Transverse colon (tissue), 4 donors: ENCODE results near the gene ZSCAN22. TPM values are rescaled to one million over a fixed set of nuclear protein-coding genes. Genes with fewer than 3 reads are reported as not detected.
A peak's percentile ranks its signal among the peaks of the same experiment; 100 is the strongest.

ENCODE experiments used
- DNase-seq: peaks from one replicate; pipeline ENCODE4 v3.0.0-alpha.2; 2019
- H3K27ac ChIP-seq, 4 donors: fragments of 200-600 bp; sonication (generic); 2 replicates each; pipeline ENCODE4 v1.5.1; 2016 to 2018; ENCODE audit warnings: inconsistent platforms in 4 of 4
- H3K27me3 ChIP-seq: fragments of 200-600 bp; sonication (generic); 2 replicates; pipeline ENCODE4 v1.5.1; 2017; ENCODE audit warnings: inconsistent platforms
- H3K36me3 ChIP-seq, 4 donors: fragments of 200-600 bp; sonication (generic); 2 replicates each; pipeline ENCODE4 v1.5.1; 2017 to 2019; ENCODE audit warnings: inconsistent platforms in 4 of 4
- H3K4me1 ChIP-seq, 4 donors: fragments of 200-600 bp; sonication (generic); 2 replicates each; pipeline ENCODE4 v1.5.1; 2017 to 2020; ENCODE audit warnings: inconsistent platforms in 4 of 4
- H3K4me3 ChIP-seq, 4 donors: fragments of 200-600 bp; sonication (generic); 1 replicate in 1 of 4; 2 replicates in 3 of 4; pipeline versions ENCODE4 v1.5.1 to v1.6.1; 2017 to 2019; ENCODE audit warnings: inconsistent platforms in 4 of 4
- H3K9me3 ChIP-seq, 2 donors: fragments of 200-600 bp; sonication (generic); 2 replicates each; pipeline ENCODE4 v1.5.1; 2017 to 2019; ENCODE audit warnings: inconsistent platforms in 2 of 2
- CTCF ChIP-seq, 5 experiments: fragments of 200-600 bp in 3 of 5; fragments of 450-650 bp in 2 of 5; sonication (generic) in 3 of 5; IDR thresholded peaks; 1 replicate in 2 of 5; 2 replicates in 3 of 5; pipeline ENCODE4 v1.5.1; 2016 to 2017; ENCODE audit warnings: antibody characterized with exemption in 5 of 5, inconsistent platforms in 3 of 5, mild to moderate bottlenecking in 2 of 5, moderate library complexity in 1 of 5
- EP300 ChIP-seq: sonication (generic); formaldehyde crosslinking; IDR thresholded peaks from one replicate; pipeline ENCODE4 v1.6.1; 2017; ENCODE audit warnings: antibody characterized with exemption, low read depth
- POLR2A ChIP-seq: fragments of 450-650 bp; IDR thresholded peaks from one replicate; pipeline ENCODE4 v1.6.1; 2016; ENCODE audit warnings: antibody characterized with exemption, mild to moderate bottlenecking, moderate library complexity
- POLR2AphosphoS5 ChIP-seq, 3 donors: sonication (generic); formaldehyde crosslinking; IDR thresholded peaks; one replicate each; pipeline ENCODE4 v1.6.1; 2016; ENCODE audit warnings: antibody characterized with exemption in 3 of 3
- WGBS, 2 donors: methylation state at CpG; one replicate each; pipeline ENCODE4 v1.1.5; 2018; ENCODE audit warnings: low coverage in 1 of 2; 5-methylcytosine and 5-hydroxymethylcytosine counted together
- in situ Hi-C, 4 donors: fragments of 200-750 bp; cut with MboI; loops; one replicate each; pipeline versions ENCODE4 v1.15.0 to v1.15.1; 2017; ENCODE audit warnings: low sequenced_read_pairs in 3 of 4, low pct_ligation_motif_present in 1 of 4, low pct_unique_long_range_greater_than_20kb in 1 of 4
- intact Hi-C: fragments of 100-400 bp; cut with DNase I; formaldehyde crosslinking; loops from one replicate; pipeline ENCODE4 v1.15.1; 2023; ENCODE audit warnings: low total_unique reads
- total RNA-seq, 4 donors: library from RNA; depleted of rRNA; stranded (reverse); fragments of >200 nt; gene quantifications; one replicate each; pipeline ENCODE4 v1.1.0, GENCODE V29; 2016

Gene ZSCAN22
- total RNA-seq, 4 donors from 2014 or later = 3.0 to 11.6 (median 3.3) TPM

GRCh38 chr19:58385313-58385890 is 58.6 kb downstream of the ZSCAN22 start:
- H3K9me3 ChIP-seq = no peaks in the 10 kb centered on the region
- peaks cover 17 to 41% (median 30%) of the 10 kb centered on the region in 4 donors for H3K4me1 ChIP-seq
- intact Hi-C loops = no loop called here
- no peaks in the 10 kb centered on the region for H3K27me3 ChIP-seq
- peak overlapping the region in 2 of 4 donors; percentile 64 to 80 for H3K4me3 ChIP-seq
- WGBS, 2 donors = 78% methylated on average over 9 of the region's 9 CpGs; no CpG with 5 or more reads in 1 of the 2 donors
- in situ Hi-C loops = no loop called here
- TF ChIP-seq POLR2AphosphoS5 (IDR thresholded peaks at IDR 0.05) (no peak), EP300 (no peak), CTCF (IDR thresholded peaks at IDR 0.05) (no peak), POLR2A (no peak)
- DNase-seq = no peak
- peak overlapping the region; percentile 99 for H3K27ac ChIP-seq
- H3K36me3 ChIP-seq = peaks cover 0 to 6% (median 2%) of the 10 kb centered on the region in 4 donors

- peak overlapping the region; percentile 46 to 80 (median 68) for H3K4me3 ChIP-seq
- intact Hi-C loops = loop anchor here (2.0 kb wide), 1 partner anchor 15 kb away; no protein-coding TSS in a partner anchor
- peaks cover 17 to 46% (median 30%) of the 10 kb centered on the region in 4 donors for H3K4me1 ChIP-seq
- no peaks in the 10 kb centered on the region for H3K9me3 ChIP-seq
- H3K27ac ChIP-seq = peak overlapping the region; percentile 99
- no peaks in the 10 kb centered on the region for H3K27me3 ChIP-seq
- peaks cover 0 to 9% (median 3%) of the 10 kb centered on the region in 4 donors for H3K36me3 ChIP-seq
- TF ChIP-seq POLR2AphosphoS5 (IDR thresholded peaks at IDR 0.05) (no peak), POLR2A (no peak), CTCF (IDR thresholded peaks at IDR 0.05) (no peak), EP300 (no peak)
- DNase-seq = no peak
- 9% methylated on average over 32 of the region's 36 CpGs; no CpG with 5 or more reads in 1 of the 2 donors for WGBS, 2 donors
- in situ Hi-C loops = no loop called here
These were observed 59.2 kb downstream of the ZSCAN22 start for GRCh38 chr19:58385891-58386575.

- intact Hi-C loops (loop anchor here (2.0 kb wide), 1 partner anchor 14 kb away; no protein-coding TSS in a partner anchor), in situ Hi-C loops (no loop called here)
- H3K9me3 ChIP-seq = no peaks in the 10 kb centered on the region
- H3K27ac ChIP-seq = peak within 1 kb of the TSS; percentile 99
- peaks cover 17 to 42% (median 25%) of the 10 kb centered on the region in 4 donors for H3K4me1 ChIP-seq
- DNase-seq = peak; percentile 96
- peak; percentile 81 for TF ChIP-seq POLR2A
- peak; percentile 66 to 91 (median 87) for TF ChIP-seq POLR2AphosphoS5 (IDR thresholded peaks at IDR 0.05)
- peak in 1 of 5 experiments; percentile 27 for TF ChIP-seq CTCF (IDR thresholded peaks at IDR 0.05)
- no peak for TF ChIP-seq EP300
- WGBS, 2 donors = 0 to 1% methylated on average over 8 to 45 of the region's 64 CpGs
- H3K27me3 ChIP-seq = no peaks in the 10 kb centered on the region
- peaks cover 0 to 16% (median 3%) of the 10 kb centered on the region in 4 donors for H3K36me3 ChIP-seq
- H3K4me3 ChIP-seq = peak within 1 kb of the TSS; percentile 46 to 80 (median 68)
These were observed 60.0 kb downstream of the ZSCAN22 start, which contains the start of gene RPS5 for GRCh38 chr19:58386576-58387337. Gene RPS5 (plus strand): TSS chr19:58387269. CDS start chr19:58388138, 869 bp downstream.
